Activated T-helper 1 cell treated with Interleukin-2 at 50 U/mL for 16 hours (primary cell): ENCODE results near the gene NCR1.
"Not testable (repeated sequence)": the region's sequence is repeated elsewhere in the genome, so short reads cannot be mapped to it uniquely, and the experiment has no call there.

Source experiments
- DNase-seq: peaks from one replicate; pipeline ENCODE4 v3.0.0-alpha.2; 2020; ENCODE audit warnings: low read depth

The NCR1 gene, protein sequence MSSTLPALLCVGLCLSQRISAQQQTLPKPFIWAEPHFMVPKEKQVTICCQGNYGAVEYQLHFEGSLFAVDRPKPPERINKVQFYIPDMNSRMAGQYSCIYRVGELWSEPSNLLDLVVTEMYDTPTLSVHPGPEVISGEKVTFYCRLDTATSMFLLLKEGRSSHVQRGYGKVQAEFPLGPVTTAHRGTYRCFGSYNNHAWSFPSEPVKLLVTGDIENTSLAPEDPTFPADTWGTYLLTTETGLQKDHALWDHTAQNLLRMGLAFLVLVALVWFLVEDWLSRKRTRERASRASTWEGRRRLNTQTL

DNA sequence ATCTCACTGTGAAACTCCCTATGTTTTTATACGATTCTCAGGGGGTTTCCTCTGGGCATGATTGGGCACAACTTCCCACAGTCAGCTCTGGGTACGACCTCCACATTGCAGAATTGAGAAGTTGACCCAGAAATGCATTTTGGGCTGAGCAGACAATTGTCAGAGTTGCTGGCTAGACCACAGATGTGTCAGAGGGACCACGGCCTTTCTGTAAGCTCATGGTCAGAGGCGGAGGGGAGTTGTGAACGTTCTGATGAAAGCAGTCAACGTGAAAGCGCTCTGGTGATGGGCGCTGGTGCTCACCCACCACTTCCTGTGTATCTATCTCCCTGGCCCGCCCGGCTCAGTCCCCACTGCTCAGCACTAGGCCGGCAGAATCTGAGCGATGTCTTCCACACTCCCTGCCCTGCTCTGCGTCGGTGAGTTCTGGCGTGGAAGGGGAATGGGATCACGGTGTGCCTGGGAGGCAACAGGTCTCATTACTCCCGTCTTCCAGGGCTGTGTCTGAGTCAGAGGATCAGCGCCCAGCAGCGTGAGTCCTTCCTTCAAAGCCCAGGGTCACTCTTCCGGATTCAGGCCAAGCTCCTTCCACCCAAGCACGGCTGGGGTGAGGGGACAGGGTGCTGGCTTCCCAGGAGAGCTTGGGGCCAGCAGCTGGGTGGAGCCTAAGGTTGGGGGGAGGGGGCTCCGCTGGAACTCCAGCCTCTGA lies at the start of gene NCR1:
NCR1 (plus strand) TSS at position 346 of the 709 bp plus-strand sequence; CDS start at position 386, 40 bp downstream.
- DNase-seq, result no peak

DNA sequence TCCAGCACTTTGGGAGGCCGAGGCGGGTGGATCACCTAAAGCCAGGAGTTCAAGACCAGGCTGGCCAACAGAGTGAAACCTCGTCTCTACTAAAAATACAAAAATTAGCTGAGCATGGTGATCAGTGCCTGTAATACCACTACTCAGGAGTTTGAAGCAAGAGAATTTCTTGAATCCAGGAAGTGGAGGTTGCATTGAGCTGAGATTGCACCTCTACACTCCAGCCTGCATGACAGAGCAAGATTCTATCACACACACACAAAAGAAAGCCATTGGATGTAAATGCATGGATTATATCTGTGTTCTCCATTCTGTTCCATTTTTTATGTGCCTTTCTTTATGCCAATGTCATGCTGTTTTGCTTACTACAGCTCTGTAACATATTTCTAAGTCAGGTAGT lies 47.5 kb upstream of the NCR1 start:
- DNase-seq, result not testable (repeated sequence)

DNA sequence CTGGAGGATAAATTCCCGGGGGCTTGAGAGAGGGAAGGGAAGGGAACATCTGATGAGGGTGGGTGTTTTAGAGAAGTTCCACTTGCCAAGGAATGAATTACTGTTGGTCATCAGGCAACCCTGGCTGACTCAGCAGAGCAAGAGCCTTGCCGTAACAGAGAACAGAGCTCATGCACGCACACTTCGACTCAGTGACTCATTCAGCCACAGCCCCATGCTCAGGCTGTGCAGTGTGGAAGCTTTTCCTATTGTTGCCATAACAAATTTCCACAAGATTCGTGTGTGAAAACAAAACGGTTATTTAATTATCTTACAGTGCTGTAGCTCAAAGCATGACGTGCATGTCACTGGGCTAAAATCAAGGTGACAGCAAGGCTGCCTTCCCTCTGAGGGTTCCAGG lies 46.5 kb upstream of the NCR1 start:
- not testable (repeated sequence) for DNase-seq

DNA sequence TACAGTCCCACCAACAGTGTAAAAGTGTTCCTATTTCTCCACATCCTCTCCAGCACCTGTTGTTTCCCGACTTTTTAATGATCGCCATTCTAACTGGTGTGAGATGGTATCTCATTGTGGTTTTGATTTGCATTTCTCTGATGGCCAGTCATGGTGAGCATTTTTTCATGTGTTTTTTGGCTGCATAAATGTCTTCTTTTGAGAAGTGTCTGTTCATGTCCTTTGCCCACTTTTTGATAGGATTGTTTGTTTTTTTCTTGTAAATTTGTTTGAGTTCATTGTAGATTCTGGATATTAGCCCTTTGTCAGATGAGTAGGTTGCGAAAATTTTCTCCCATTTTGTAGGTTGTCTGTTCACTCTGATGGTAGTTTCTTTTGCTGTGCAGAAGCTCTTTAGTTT lies 42.5 kb upstream of the NCR1 start:
- DNase-seq, result not testable (repeated sequence)

DNA sequence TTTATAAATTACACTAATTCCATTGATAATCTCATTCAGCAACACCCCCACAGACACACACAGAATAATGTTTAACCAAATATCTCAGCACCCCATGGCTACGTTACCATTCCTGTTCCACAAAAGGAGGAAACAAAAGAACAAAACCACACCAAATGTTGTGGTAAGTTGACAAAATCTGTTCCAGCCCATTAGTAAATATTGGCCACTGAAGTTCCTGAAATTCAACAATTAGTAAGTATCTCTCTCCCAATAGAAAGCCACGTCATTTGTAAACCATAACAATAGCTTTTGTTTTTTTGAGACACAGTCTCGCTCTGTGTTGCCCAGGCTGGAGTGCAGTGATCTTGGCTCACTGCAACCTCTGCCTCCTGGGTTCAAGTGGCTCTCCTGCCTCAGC lies 34.3 kb upstream of the NCR1 start:
- DNase-seq, result no peak

DNA sequence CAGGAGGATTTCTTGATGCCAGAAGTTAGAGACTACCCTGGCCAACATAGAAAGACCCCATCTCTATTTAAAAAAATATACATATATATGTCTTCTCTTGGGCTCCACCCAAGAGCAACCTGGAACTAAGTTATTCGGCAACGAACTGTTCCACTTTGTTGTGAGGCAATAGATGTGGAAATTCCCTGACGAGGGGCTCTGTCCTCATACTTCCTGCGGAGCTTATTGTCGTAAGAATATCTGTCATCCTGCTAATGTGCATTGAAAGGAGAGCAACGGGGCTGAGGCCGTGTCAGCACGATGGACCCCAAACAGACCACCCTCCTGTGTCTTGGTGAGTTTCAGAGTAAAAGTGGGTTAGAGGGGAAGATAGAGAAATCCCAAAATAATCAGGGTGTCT lies 32.0 kb upstream of the NCR1 start, which contains the start of gene FCAR:
FCAR (plus strand) TSS at position 246 of the 400 bp plus-strand sequence; CDS start at position 301, 55 bp downstream.
- DNase-seq, result no peak

DNA sequence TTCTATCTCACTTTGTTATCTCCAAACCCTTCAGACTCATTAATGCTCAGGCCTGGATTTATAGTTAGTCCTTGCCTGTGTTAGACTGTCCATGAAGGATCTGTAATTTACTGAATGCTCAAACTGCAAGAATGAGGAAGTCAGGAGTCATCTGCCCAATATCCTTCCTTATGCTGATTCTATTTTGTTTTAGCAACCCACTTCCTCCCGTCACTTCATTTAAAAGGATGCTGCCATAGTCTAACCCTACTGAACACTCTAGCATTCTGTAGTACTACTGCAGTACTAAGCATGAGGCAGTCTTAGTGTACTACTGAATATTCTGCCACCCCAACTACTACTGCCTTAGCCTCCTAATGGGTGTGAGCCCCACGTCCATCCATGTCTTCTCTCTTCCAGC lies 30.4 kb upstream of the NCR1 start:
- DNase-seq, result no peak

DNA sequence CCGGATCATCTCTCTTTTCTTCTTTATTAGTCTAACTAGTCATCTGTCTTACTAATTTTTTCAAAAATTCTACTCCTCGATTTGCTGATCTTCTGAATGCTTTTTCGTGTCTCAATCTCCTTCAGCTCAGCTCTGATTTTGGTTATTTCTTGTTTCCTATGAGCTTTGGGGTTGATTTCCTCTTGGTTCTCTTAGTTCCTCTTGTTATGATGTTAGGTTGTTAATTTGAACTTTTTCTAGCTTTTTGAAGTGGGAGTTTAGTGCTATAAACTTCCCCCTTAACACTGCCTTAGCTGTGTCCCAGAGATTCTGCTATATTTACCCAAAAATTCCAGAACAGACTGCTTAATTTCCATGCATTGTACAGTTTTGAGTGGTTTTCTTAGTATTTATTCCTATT lies 28.5 kb upstream of the NCR1 start:
- DNase-seq, result no peak

DNA sequence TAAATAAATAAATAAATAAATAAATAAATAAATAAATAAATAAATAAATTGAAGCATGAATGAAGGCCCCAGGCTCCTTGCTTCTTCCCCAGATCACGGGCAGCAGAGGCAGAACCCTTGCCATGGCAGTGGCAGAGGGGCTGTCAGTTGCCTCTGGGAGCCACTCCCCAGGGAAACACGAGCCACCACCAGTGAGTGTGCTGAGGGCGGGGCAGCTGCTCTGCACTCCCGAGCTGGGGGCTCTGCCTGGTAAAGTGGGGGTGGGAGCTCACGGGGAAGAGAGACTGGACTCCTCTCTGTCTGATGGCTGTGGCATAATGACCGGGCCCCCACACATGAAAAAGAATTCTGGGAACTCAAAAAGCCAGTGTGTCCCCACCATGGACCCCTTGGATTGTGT lies 24.1 kb upstream of the NCR1 start:
- no peak for DNase-seq

DNA sequence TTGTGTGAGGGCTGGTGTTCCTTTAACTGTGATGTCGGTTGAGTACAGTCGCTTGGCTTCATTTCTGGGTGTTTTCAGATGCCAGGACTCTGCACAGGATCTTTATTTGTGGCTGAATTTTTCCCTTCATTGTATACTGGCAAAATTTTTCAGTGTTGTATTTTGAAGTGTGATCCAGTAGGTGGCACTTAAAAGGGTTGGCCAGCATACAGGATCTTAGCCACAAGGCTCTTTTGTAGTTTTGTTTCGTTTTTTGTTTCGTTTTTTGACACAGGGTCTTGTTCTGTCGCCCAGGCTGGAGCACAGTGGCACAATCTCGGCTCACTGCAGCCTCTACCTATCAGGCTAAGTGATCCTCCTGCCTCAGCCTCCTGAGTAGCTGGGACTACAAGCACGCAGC lies 23.2 kb upstream of the NCR1 start:
- DNase-seq, result no peak

DNA sequence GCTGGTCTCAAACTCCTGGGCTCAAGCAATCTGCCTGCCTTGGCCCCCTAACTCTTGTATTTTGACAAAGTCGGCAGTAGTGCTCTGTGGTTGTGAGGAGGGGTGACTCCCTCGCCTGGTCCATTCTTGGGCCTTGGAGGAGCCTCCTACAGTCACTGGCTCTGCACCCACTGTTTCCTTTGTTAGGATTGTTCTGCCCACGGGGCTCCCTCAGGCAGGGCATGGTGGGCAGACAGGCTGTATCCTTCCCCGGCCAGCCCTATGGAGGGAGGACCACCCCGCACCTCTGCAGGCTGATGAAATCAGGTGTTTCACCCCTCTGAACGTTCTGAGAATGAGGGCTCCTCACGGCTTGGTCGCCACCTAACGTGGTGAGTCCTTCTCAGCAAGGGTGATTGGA lies 22.7 kb upstream of the NCR1 start:
- no peak for DNase-seq

DNA sequence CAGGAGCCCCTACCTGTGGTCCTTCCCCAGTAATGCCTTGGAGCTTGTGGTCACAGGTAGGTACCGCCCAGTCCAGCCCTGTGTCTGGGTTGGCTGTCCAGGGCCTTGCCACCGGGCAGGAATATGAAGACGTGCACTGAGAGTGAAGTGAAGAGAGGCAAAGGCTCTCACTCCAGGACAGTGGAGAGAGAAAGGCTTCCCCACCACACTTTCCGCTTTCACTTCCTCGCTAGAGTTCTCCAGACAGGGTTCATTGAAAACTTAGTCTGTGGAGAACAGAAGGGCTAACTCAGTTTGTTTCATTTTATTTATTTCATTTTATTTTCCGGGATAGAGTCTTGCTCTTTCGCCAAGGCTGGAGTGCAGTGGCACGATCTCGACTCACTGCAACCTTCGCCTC lies 17.7 kb upstream of the NCR1 start:
- DNase-seq, result no peak

DNA sequence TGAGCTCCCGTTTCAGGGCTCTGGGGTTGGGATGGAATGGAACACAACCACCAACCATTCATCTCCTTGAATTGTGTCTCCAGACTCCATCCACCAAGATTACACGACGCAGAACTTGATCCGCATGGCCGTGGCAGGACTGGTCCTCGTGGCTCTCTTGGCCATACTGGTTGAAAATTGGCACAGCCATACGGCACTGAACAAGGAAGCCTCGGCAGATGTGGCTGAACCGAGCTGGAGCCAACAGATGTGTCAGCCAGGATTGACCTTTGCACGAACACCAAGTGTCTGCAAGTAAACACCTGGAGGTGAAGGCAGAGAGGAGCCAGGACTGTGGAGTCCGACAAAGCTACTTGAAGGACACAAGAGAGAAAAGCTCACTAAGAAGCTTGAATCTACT lies 16.4 kb upstream of the NCR1 start:
- no peak for DNase-seq

DNA sequence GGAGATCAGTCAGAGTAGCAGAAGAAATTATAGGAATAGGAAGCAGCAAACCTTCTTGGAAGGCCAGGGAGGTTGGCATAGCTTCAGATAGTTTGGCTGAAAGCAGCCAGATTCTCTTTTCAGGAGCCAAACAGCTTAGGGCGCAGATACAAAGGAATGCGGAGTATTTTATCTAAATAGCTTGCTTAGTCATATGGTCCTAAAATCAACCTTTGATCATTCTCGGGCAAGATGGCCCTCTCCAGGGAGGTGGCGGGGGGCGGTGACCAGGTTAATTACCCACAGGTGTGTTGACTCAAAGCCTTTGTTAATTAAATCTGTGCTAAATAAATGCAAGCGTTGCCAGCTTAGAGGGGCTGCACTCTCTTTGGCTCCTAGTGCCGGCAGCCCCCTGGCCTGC lies 12.5 kb upstream of the NCR1 start:
- DNase-seq, result no peak

DNA sequence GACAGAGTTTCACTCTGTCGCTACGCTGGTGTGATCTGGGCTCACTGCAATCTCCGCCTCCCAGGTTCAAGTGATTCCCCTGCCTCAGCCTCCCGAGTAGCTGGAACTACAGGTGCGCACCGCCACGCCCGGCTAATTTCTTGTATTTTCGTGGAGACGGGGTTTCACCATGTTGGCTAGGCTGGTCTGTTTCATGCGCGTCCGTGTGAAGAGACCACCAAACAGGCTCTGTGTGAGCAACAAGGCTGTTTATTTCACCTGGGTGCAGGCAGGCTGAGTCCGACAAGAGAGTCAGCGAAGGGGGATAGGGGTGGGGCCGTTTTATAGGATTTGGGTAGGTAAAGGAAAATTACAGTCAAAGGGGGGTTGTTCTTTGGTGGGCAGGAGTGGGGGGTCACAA lies 11.8 kb upstream of the NCR1 start:
- DNase-seq, result not testable (repeated sequence)

DNA sequence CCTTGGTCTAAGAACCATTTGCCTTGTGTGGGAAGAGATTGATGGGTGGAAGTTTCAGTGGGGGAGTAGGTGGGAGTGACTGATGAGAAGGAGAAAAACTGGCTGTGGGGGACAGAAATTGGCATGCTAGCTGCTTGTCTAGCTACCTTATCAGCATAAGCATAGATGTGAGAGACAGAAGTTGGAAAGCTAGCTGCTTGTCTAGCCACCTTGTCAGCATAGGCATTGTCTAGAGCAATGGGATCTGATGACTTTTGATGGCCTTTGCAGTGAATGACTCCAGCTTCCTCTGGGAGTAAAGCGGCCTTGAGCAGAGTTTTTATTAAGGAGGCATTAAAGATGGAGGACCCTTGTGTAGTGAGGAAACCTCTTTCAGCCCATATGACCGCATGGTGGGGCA lies 9.9 kb upstream of the NCR1 start:
- DNase-seq, result no peak

DNA sequence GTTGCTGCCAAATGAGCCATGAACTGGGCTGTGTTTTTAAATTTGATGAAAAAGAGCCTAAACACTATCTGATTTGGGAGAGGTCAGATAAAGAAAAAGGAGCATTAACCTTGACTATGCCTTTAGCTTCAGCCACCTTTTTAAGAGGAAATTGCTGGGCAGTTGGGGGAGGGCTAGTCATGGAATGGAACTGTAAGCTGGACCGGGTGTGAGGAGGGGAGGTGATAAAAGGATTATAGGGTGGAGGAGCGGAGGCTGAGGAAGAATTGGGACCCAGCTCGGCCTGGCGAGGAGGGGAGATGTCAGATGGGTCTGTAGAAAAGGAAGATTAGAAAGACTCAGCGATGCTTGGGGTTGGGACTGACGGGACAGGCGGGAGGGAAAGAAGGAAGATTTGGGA lies 7.3 kb upstream of the NCR1 start:
- DNase-seq, result not testable (repeated sequence)

DNA sequence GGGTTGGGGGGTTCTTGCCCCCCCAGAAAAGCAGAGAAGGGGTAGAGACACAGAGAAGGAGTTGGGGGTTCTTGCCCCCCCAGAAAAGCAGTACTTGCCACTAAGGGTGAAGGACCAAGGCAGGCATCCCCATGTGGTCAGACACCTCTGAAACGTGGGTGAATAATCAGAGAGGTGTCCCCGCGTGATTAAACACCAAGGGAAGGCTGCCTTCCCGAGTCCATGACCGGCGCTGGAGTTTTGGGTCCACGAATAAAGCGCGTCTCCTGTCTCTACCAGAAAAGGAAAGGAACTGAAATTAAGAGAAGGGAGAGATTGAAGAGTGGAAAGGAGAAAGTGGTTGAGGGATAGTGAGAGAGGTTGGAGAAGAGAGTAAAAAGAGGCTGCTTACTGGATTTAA lies 6.3 kb upstream of the NCR1 start:
- not testable (repeated sequence) for DNase-seq

DNA sequence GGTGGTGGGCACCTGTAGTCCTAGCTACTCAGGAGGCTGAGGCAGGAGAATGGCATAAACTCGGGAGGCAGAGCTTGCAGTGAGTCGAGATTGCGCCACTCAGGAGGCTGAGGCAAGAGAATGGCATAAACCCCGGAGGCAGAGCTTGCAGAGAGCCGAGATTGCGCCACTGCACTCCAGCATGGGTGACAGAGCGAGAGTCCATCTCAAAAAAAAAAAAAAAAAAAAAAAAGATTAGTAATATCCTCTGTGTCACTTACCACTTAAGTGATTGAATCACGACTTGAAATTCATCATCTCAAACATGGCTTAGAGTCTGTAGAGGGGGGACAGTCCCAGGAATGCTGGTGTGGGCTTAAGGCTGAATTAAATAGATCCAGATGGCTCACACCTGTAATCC lies 4.8 kb upstream of the NCR1 start:
- DNase-seq, result not testable (repeated sequence)

DNA sequence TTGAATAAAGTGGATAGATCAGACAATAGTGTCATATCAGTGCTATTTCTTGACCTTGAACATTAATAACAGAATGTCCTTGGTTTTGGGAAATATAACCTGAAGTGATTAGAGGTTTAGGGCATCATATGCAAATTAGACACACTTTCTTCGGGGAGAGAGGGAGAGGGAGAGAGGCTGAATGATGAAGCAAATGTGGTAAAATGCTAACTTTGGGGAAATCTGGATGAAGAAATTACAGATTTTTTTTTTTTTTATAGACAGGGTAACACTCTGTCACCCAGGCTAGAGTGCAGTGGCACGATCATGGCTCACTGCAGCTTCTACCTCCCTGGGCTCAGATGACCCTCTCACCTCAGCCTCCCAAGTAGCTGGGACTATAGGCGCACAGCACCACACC lies 3.9 kb upstream of the NCR1 start:
- no peak for DNase-seq

DNA sequence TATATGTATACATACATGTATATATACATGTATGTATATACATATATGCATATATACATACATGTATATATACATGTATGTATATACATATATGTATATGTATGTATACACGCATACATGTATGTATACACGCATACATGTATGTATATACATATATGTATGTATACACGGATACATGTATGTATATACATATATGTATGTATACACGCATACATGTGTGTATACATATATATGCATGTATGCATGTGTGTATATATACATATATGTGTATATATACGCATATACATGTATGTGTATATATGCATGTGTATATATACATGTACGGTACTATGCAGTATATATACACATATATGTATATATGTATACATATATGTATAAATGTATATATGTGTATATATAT lies 2.6 kb upstream of the NCR1 start:
- no peak for DNase-seq

DNA sequence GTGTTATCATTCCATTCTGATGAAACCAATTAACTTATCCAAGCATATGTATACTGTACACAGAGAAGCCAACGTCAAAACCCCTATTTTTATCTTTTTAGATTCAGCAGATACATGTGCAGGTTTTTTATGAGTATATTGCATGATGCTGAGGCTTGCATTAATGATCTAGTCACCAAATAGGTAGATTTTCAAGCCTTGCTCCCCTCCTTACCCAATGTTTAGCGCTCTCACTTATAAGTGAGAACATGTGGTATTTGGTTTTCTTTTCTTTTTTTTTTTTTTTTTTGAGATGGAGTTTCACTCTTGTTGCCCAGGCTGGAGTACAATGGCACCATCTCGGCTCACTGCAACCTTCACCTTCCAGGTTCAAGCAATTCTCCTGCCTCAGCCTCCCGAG lies 1.7 kb upstream of the NCR1 start:
- not testable (repeated sequence) for DNase-seq

DNA sequence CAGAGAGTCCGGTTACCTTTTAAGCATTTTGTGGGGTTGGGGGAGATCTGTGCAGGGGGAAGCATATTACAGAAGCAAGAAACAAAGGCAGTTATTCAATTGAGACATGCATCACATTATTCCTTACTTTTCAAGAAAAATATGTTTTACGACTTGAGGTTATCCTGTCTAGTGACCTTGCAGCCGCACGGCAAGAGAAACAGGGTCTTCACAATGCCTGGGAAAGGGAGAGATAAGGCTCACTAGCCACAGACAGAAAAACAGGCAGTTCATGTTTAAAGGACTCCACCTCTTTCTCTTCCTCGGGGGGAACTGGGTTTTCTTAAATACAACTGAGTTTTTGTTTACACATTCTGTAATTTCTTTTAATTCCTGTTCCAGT lies 536 bp upstream of the NCR1 start:
- no peak for DNase-seq

DNA sequence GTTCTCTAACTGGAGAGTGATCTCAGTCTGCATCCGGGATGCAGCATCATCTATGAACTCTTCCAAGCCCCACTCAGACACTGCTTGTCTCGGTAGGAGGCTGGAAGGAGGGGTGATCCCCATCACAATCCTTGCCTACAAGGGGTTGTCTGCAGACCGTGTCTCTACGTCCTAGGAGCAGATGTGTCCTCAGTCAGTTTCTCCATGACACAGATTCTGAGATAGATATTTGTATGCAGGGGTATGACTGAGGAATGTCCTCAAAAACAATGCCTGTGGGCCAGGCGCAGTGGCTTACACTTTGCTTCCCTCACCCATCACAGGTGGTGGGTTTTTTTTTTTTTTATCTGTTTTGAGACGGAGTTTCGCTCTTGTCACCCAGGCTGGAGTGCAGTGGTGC lies 871 bp downstream of the NCR1 start:
- no peak for DNase-seq
